Stimulated activated CD4-positive, alpha-beta T cell treated with anti-CD3 and anti-CD28 coated beads, Interleukin-15, amount 100 ng/mL, for 1 hour (primary cell): Measurements from ENCODE around the gene LRP3.
"Not testable (repeated sequence)": the region's sequence is repeated elsewhere in the genome, so short reads cannot be mapped to it uniquely, and the experiment has no call there.

Source experiments
- DNase-seq, 2 donors: peaks; one replicate each; pipeline ENCODE4 v3.0.0-alpha.2; 2020; ENCODE audit warnings: low read depth in 1 of 2, low spot score in 1 of 2

Gene LRP3, protein sequence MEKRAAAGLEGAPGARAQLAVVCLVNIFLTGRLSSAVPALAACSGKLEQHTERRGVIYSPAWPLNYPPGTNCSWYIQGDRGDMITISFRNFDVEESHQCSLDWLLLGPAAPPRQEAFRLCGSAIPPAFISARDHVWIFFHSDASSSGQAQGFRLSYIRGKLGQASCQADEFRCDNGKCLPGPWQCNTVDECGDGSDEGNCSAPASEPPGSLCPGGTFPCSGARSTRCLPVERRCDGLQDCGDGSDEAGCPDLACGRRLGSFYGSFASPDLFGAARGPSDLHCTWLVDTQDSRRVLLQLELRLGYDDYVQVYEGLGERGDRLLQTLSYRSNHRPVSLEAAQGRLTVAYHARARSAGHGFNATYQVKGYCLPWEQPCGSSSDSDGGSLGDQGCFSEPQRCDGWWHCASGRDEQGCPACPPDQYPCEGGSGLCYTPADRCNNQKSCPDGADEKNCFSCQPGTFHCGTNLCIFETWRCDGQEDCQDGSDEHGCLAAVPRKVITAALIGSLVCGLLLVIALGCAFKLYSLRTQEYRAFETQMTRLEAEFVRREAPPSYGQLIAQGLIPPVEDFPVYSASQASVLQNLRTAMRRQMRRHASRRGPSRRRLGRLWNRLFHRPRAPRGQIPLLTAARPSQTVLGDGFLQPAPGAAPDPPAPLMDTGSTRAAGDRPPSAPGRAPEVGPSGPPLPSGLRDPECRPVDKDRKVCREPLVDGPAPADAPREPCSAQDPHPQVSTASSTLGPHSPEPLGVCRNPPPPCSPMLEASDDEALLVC

DNA sequence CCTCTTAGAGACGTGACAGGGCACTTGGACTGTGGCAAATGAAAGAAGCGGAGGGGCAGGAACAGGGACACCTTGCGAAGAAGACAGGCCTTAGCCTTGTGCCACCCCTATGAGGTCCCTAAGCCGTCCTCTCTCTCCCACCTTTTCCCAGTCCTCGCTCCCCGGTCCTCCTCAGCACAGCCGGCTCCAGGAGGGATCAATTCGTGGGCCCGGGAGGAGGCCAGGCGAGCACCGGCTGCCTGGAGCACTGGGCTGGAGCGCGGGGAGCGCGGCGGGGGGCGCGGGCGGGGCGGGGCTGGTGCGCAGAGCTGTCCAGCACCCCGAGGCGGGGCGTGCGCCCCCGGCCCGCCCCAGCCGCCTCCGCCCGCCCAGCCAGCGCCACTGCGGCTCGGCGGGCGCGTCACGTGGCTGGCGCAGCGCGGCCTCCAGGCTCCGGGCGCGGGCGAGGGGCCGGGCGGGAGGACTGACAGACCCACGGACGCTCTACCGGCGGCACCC lies at the start of gene LRP3:
Gene LRP3 (plus strand): TSS at position 466 of the 498 bp plus-strand sequence. CDS start 456 bp downstream, outside the sequence.
- DNase-seq: no peak

DNA sequence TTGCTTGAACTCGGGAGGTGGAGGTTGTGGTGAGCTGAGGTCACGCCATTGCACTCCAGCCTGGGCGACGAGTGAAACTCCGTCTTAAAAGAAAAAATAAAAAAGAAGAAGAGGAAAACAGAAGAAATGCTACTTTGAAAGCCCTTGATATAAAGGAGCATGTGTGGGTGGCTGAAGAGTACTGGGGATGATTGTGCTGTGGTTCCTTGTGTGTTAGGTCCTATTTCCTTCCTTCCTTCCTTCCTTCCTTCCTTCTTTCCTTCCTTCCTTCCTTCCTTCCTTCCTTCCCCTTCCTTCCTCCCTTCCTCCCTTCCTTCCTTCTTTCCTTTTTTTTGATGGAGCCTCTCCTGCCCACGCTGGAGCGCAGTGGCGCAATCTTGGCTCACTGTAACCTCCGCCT lies 47.9 kb upstream of the LRP3 start:
- no peak for DNase-seq

DNA sequence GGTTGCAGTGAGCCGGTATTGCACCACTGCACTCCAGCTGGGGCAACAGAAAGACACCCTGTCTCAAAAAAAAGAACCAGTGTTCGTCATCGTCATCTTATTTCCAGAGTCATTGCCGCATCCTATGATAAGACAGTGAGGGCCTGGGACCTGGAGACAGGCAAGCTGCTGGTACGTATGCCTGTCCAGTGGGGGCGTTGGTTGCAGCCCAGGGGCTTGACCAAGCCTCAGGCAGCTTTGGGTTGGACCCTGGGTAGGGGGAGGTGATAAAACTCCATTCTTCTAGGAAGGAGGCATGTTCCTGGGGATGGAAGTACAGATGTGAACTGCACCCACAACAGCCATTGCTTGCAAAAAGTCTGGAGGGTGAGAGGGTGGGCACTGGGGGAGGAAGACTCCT lies 46.6 kb upstream of the LRP3 start:
- DNase-seq: no peak

DNA sequence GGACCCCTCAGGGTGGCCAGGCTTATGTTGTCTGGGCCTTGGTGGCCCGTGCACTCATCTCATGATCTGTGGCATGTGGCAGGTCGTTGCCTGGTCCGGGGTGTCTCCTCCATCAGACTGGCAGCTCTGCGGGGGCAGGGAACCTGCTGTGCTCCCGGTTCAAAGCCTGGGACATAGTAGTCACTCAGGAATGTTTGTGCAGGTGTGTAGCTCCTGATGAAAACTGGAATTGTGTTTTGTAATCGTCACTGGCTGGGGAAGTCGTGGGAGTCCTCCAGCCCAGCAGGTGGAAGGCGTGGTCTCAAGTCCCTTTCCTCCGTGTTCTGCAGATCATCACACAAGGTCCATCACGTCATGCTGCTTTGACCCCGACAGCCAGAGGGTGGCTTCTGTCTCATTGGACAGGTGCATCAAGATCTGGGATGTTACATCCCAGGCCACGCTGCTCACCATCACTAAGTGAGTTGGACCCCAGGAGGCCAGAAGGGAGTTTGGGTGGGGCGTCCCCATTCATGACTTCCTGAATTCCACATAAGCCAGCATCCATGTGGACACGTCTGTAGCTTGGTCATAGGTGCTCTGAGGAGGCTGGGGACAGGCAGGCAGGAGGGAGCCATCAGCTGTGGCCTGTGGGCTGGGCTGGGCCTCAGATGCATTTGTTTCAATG lies 43.1 kb upstream of the LRP3 start:
- no peak for DNase-seq

DNA sequence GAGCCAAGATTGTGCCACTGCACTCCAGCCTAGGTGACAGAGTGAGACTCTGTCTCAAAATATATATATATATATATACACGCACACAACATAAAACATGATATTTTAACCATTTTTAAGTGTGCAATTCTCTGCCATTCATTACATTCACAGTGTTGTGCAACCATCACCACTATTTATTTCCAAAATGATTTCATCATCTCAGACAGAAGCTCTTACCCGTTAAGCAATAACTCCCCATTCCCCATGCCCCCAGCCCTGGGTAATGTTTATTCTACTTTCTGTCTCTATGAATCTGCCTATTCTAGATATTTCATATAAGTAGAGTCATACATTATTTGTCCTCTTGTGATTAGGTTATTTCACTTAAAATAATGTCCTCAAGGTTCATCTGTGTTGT lies 42.0 kb upstream of the LRP3 start:
- no peak for DNase-seq

DNA sequence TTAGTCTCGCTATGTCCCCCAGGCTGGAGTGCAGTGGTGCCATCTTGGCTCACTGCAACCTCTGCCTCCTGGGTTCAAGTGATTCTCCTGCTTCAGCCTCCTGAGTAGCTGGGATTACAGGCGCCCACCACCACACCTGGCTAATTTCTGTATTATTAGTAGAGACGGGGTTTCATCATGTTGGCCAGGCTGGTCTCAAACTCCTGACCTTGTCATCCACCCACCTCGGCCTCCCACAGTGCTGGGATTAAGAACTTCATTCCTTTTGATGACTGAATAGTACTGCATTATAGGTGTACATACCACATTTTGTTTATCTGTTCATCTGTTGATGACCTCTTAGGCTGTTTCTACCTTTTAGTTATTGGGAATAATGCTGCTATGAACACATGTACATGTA lies 41.5 kb upstream of the LRP3 start:
- not testable (repeated sequence) for DNase-seq

DNA sequence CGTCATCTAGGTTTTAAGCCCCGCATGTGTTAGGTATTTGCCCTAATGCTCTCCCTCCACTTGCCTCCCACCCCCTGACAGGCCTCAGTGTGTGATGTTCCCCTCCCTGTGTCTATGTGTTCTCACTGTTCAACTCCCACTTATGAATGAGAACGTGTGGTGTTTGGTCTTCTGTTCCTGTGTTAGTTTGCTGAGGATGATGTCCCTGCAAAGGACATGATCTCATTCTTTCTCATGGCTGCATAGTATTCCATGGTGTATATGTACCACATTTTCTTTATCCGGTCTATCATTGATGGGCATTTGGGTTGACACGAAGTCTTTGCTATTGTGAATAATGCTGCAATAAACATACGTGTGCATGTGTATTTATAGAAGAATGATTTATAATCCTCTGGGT lies 39.8 kb upstream of the LRP3 start:
- DNase-seq: not testable (repeated sequence)

DNA sequence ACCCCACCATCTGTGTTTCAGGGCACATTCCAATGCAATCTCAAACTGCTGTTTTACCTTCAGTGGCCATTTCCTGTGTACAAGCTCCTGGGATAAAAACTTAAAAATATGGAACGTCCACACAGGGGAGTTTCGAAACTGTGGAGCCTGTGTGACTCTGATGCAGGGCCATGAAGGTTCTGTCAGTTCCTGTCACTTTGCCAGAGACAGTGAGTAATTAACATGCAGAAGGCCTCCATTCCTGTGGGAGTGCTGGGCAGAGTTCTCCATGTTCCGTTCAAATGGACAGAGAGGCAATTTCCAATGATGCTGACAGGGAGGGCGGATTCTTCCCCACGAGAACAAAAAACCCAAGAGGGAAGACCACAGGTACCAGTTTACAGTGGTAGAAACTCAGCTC lies 37.8 kb upstream of the LRP3 start:
- DNase-seq: no peak

DNA sequence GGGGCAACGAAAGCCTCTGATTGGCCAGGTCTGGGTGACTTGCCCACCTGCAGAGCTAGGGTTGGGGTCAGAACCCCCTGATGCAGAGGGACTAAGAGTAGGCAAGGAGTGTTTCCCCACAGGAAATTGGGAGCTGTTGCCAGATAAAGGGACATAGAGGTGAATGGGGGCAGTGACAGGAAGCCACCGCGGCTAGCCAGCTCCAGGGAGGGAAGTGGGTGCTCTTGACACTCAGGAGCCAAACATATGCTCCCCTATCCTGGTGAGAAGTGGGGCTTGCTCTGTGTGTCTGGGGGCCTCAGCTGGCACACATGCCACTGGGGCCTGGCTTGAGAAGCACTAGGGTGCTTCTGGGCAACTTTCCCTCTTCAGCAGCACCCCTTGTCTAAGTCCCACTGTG lies 36.2 kb upstream of the LRP3 start:
- no peak for DNase-seq

DNA sequence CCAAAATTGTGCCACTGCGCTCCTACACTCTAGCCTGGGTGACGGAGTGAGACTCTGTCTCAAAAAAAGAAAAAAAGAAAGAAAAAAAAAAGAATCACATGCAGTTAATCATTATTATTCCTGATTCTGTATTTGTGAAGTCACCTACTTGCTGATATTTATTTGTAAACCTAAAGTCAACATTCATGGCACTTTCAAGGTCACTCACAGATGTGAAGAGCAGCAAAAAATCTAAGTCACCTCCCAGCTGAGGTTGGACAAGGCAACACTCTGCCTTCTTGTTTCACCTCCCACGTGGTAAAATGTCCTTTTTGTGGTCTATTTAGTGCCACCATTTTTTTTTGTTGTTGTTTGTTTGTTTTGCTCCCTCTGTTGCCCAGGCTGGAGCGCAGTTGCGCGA lies 35.8 kb upstream of the LRP3 start:
- DNase-seq: no peak

DNA sequence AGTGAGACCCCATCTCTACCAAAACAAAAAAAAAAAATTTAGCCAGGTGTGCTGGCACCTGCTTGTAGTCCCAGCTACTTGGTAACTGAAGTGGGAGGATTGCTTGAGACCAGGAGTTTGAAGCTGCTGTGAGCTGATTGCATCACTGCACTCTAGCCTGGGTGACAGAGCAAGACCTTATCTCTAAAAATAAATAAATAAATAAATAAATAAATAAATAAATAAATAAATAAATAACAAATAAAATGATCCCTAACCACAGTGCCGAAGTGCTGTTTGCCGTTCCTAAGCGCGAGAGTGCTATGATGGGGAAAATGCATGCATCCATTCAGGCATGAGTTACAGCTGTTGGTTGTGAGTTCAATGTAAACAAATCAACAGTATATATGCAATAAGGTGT lies 35.0 kb upstream of the LRP3 start:
- no peak for DNase-seq

DNA sequence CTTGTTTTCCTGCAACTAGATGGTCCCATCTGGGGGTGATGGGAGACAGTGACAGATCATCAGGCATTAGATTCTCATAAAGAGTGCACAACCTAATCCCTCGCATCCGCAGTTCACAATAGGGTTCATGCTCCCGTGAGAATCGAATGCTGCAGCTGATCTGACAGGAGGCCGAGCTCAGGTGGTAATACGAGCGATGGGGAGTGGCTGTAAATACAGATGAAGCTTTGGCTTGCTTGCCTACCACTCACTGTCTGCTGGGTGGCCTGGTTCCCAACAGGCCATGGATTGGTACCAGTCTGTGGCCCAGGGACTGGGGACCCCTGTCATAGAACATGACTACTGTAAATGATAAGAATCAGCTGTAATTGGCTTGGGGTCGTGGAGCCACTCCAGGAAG lies 34.2 kb upstream of the LRP3 start:
- DNase-seq: no peak

DNA sequence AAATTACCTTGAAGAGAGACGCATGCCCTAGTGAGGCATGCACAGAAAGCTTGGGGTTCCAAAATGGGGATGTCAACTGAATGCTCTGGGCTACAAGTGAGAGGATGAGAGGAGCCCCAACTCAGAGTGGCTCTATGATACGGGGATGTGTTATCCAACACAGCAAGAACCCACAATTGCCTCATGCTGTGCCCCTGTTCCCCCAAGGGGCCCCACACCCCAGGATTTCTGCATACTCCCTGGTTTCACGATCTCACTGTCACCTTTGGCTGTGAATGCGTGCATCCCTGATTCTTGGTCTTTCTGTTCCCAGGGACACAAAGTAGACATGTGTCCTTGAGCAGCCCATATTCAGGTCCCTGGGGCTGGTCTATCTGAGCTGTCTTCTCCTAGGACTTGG lies 32.9 kb upstream of the LRP3 start:
- DNase-seq: no peak

DNA sequence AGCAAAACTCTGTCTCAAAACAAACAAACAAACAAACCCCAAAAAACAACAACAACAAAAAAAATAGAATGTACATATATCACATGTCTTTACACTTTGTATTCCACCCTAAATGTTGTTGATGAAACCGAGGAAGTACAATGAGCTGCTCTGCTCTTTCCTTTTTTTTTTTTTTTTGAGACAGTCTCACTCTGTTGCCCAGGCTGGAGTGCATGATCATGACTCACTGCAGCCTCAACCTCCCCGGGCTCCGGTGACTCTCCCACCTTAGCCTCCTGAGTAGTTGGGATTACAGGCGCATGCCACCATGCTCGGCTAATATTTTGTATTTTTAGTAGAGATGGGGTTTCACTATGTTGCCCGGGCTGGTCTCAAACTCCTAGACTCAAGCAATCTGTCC lies 30.6 kb upstream of the LRP3 start:
- DNase-seq: no peak

DNA sequence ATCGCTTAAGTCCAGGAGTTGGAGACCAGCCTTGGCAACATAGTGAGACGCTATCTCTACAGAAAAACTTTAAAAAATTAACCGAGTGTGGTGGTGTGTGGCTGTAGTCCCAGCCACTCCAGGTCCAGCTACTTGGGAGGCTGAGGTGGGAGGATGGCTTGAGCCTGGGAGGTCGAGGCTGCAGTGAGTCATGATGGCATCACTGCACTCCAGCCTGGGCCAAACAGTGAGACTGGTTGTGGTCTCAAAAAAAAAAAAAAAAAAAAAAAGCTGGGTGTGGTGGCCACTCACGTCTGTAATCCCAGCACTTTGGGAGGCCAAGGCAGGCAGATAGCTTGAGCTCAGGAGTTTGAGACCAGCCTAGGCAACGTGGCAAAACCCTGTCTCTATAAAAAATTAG lies 28.1 kb upstream of the LRP3 start:
- not testable (repeated sequence) for DNase-seq

DNA sequence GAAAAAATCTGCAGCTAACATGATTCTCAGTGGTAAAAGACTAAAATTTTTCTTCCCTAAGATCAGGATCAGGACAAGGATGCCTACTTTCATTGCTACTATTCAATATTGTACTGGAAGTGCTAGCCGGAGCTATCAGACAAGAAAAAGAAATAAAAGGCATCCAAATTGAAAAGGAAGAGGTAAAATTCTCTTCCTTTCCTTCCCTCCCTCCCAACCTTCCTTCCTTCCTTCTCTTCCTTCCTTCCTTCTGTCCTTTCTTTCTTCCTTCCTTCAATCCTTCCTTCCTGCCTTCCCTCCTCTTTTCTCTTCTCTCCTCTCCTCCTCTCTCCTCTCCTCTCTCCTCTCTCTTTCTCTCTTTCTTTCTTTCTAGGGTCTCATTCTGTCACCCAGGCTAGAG lies 26.7 kb upstream of the LRP3 start:
- DNase-seq: no peak

DNA sequence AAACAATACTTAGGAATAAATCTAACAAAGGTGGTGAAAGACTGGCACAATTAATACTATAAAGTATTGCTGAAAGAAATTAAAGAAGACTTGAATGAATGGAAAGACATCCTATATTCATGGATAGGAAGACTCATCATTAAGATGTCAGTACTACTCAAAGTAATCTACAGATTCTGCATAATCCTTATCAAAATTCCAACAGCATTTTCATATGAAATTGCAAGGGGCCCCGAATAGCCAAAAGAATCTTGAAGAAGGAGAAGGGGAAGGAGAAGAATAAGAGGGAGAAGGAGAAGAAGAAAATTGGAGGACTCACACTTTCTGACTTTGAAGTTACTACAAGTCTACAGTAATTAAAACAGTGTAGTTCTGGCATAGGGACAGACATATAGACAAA lies 25.6 kb upstream of the LRP3 start:
- no peak for DNase-seq

DNA sequence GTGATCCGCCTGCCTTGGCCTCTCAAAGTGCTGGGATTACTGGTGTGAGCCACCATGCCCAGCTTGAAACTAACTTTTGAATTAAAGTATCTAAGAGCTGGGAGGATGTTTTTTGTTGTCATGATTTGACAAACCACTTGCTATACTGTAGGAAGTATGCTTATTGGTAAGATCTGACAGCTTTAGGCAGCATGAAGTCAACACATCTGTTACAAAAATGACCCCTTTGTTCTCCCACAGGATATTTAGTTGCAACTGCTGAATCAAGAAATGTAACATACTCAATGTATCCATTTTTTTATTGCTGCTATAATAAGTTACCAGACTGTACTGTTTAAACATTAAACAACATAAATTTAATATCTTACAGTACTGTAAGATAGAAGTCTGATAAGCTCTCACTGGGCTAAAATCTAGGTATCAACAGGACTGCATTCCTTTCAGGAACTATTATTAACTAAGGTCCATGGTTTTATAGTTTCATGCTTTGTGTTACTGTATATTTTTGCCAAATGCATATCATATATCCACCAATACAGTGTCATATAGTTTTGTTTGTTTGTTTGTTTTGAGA lies 22.8 kb upstream of the LRP3 start:
- DNase-seq: no peak

DNA sequence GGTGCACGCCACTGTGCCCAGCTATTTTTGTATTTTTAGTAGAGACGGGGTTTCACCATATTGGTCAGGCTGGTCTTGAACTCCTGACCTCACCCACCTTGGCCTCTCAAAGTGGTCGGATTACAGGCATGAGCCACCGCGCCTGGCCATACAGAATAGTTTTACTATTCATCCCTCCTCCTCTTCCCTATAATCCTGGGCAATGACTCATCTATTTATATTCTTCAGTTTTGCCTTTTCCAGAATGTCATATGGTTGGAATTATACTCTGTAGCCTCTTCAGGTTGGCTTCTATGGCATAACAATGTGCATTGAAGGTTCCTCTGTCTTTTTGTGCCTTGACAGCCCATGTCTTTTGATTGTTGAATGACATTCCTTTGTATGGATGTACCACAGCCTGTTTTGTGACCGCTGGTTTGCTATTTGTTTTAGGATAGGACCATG lies 22.2 kb upstream of the LRP3 start:
- no peak for DNase-seq

DNA sequence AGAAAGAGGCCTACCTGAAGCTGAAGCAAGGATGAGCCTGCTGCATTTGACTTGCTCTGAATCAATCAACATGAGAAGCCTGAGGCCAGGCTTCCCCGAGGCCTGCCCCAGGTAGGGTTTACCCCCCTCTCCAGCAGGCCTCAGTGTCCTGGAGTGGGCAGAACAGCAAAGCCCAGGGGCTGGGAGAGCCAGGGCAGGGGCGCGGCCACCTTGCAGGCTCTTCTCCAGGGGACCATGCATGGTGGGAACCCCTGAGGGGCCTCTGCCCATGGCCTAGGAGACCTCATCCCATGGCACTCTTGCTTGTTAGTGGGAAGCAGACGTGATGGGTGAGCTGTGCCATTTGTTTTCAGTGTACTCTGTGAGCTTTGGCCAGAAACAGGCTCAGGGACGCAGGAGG lies 19.9 kb upstream of the LRP3 start:
- no peak for DNase-seq

DNA sequence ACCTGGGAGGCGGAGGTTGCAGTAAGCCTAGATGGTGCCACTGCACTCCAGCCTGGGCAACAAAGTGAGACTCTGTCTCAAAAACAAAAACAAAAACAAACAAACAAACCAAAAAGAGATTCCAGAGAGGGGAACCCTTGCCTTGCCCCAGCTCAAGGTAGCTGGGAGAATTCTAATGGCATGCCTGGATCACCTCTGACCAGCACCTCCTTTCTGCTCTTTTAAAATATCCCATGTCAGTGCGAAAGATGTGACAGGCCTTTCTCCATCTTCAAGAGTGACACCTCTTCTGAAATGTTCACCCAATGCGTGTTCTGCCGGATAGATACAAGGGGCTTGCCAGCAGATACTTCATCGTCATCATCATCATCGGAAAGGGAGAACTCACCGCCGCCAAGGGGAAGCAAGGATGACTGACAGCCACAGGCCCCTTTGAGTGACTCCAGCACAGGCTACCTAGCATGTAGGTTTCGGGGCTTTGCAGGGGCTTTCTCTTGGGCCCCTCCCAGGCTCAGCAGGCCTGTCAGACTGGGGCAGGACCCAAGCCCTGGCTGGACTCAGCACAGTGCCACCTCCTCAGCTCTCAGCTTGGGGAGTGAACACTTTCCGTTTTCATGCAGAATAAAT lies 18.9 kb upstream of the LRP3 start:
- DNase-seq: no peak
